ENCODE results near the gene SEMA5A. TPM values are rescaled to one million over a fixed set of nuclear protein-coding genes. Genes with fewer than 3 reads are reported as not detected.

Gene SEMA5A
- total RNA-seq, 4 donors from 2014 or later, result 0.46 to 3.2 (median 1.7) TPM

- ATAC-seq (no peak), DNase-seq (no peak)
- no peaks in the 10 kb centered on the region for H3K36me3 ChIP-seq
- TF ChIP-seq POLR2A (IDR thresholded peaks at IDR 0.05) (no peak), CTCF (IDR thresholded peaks at IDR 0.05 in 4 of 5, conservative IDR thresholded peaks at IDR 0.05 in 1 of 5) (no peak)
- H3K9me3 ChIP-seq, result no peaks in the 10 kb centered on the region
- no peaks in the 10 kb centered on the region for H3K27me3 ChIP-seq
- H3K4me3 ChIP-seq, result no peak overlapping the region
- no peaks in the 10 kb centered on the region for H3K4me1 ChIP-seq
- in situ Hi-C loops (cut with MboI; ENCODE audit: low sequenced_read_pairs in 4 of 4) (no loop called here), intact Hi-C loops (cut with DNase I; ENCODE audit: low total_unique reads) (no loop called here)
- no peak overlapping the region for H3K27ac ChIP-seq
Observed at GRCh38 chr5:9557696-9558095, 11.8 kb upstream of the SEMA5A start.

GRCh38 chr5:9555961-9556360, 10.1 kb upstream of the SEMA5A start:
- intact Hi-C loops (cut with DNase I; ENCODE audit: low total_unique reads), result no loop called here
- in situ Hi-C loops (cut with MboI; ENCODE audit: low sequenced_read_pairs in 4 of 4), result no loop called here
- Histone ChIP-seq H3K4me3 (no peak overlapping the region), H3K36me3 (no peaks in the 10 kb centered on the region), H3K9me3 (no peaks in the 10 kb centered on the region), H3K4me1 (no peaks in the 10 kb centered on the region), H3K27ac (no peak overlapping the region), H3K27me3 (no peaks in the 10 kb centered on the region)
- no peak for DNase-seq
- TF ChIP-seq POLR2A (IDR thresholded peaks at IDR 0.05) (no peak), CTCF (IDR thresholded peaks at IDR 0.05 in 4 of 5, conservative IDR thresholded peaks at IDR 0.05 in 1 of 5) (no peak)
- ATAC-seq, result no peak

- ATAC-seq (no peak), DNase-seq (no peak)
- H3K9me3 ChIP-seq, result no peaks in the 10 kb centered on the region
- H3K27me3 ChIP-seq, result no peaks in the 10 kb centered on the region
- in situ Hi-C loops (cut with MboI; ENCODE audit: low sequenced_read_pairs in 4 of 4), result no loop called here
- no peaks in the 10 kb centered on the region for H3K36me3 ChIP-seq
- intact Hi-C loops (cut with DNase I; ENCODE audit: low total_unique reads), result no loop called here
- TF ChIP-seq CTCF (IDR thresholded peaks at IDR 0.05 in 4 of 5, conservative IDR thresholded peaks at IDR 0.05 in 1 of 5) (no peak), POLR2A (IDR thresholded peaks at IDR 0.05) (no peak)
- H3K4me3 ChIP-seq, result no peak overlapping the region
- no peaks in the 10 kb centered on the region for H3K4me1 ChIP-seq
- H3K27ac ChIP-seq, result no peak overlapping the region
Observed at GRCh38 chr5:9554122-9554521, 8.2 kb upstream of the SEMA5A start.

- Histone ChIP-seq H3K4me1 (no peaks in the 10 kb centered on the region), H3K27ac (no peak overlapping the region), H3K9me3 (no peaks in the 10 kb centered on the region), H3K27me3 (no peaks in the 10 kb centered on the region), H3K36me3 (no peaks in the 10 kb centered on the region), H3K4me3 (no peak overlapping the region)
- in situ Hi-C loops (cut with MboI; ENCODE audit: low sequenced_read_pairs in 4 of 4) (no loop called here), intact Hi-C loops (cut with DNase I; ENCODE audit: low total_unique reads) (no loop called here)
- DNase-seq (no peak), ATAC-seq (no peak)
- TF ChIP-seq CTCF (IDR thresholded peaks at IDR 0.05 in 4 of 5, conservative IDR thresholded peaks at IDR 0.05 in 1 of 5) (no peak), POLR2A (IDR thresholded peaks at IDR 0.05) (no peak)
Observed at GRCh38 chr5:9553561-9553960, 7.7 kb upstream of the SEMA5A start.

All from gastrocnemius medialis (tissue), 4 donors.